ENCODE results near the gene CCDC85C.

DNA sequence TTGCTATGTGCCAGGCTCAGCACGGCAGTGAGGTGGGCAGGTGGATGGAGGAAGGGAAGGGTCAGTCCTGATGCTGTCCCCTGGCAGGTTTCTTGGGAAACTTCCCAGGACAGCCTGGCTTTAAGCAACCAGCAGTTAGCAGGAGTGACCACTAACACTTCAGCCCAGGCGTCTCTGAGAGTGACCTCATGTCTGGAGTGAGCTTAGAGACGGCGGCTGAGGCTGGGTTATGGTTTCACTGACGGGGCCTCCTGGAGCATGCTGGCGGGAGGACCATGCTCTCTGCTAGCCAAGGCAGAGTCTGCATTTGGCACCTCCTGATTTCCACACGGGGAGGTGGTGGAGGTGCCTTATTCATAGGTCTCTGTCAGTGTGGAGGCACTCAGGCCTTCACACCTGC is 43.4 kb upstream of the CCDC85C start:
- TF ChIP-seq, protein P1, sequence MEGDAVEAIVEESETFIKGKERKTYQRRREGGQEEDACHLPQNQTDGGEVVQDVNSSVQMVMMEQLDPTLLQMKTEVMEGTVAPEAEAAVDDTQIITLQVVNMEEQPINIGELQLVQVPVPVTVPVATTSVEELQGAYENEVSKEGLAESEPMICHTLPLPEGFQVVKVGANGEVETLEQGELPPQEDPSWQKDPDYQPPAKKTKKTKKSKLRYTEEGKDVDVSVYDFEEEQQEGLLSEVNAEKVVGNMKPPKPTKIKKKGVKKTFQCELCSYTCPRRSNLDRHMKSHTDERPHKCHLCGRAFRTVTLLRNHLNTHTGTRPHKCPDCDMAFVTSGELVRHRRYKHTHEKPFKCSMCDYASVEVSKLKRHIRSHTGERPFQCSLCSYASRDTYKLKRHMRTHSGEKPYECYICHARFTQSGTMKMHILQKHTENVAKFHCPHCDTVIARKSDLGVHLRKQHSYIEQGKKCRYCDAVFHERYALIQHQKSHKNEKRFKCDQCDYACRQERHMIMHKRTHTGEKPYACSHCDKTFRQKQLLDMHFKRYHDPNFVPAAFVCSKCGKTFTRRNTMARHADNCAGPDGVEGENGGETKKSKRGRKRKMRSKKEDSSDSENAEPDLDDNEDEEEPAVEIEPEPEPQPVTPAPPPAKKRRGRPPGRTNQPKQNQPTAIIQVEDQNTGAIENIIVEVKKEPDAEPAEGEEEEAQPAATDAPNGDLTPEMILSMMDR (IDR thresholded peaks at IDR 0.05) = no peak
- no peak for TF ChIP-seq POLR2A (IDR thresholded peaks at IDR 0.05)

All from testis (tissue), 2 donors.